Liver (tissue), 3 donors: ENCODE measurements around the gene MACROH2A1.
"Not testable (repeated sequence)": the region's sequence is repeated elsewhere in the genome, so short reads cannot be mapped to it uniquely, and the experiment has no call there.

ENCODE experiments used
- CTCF ChIP-seq: fragments of 150-350 bp; IDR thresholded peaks from 2 replicates; pipeline ENCODE4 v1.5.1; 2017; ENCODE audit warnings: improper control_type of control experiment, low read depth, low read length; ENCODE audit not compliant: missing input control
- EGR1 ChIP-seq, 2 donors: IDR thresholded peaks; 2 replicates each; pipeline ENCODE4 v1.6.1; 2016 to 2018; ENCODE audit warnings: antibody characterized with exemption in 2 of 2, low read depth in 2 of 2
- JUND ChIP-seq, 2 donors: IDR thresholded peaks; 2 replicates each; pipeline ENCODE4 v1.6.1; 2016; ENCODE audit warnings: antibody characterized with exemption in 2 of 2
- RAD21 ChIP-seq, 2 donors: IDR thresholded peaks; 2 replicates each; pipeline ENCODE4 v1.6.1; 2016; ENCODE audit warnings: antibody characterized with exemption in 2 of 2, mild to moderate bottlenecking in 2 of 2
- REST ChIP-seq: IDR thresholded peaks from 2 replicates; pipeline ENCODE4 v1.6.1; 2016; ENCODE audit warnings: antibody characterized with exemption, mild to moderate bottlenecking
- SP1 ChIP-seq: IDR thresholded peaks from 2 replicates; pipeline ENCODE4 v1.6.1; 2018; ENCODE audit warnings: antibody characterized with exemption, mild to moderate bottlenecking
- TAF1 ChIP-seq: conservative IDR thresholded peaks from 2 replicates; pipeline ENCODE4 v1.6.1; 2016; ENCODE audit warnings: antibody characterized with exemption, mild to moderate bottlenecking
- YY1 ChIP-seq: IDR thresholded peaks from 2 replicates; pipeline ENCODE4 v1.6.1; 2016; ENCODE audit warnings: antibody characterized with exemption, mild to moderate bottlenecking
- TF ChIP-seq, protein P1 (sequence below): IDR thresholded peaks from 2 replicates; pipeline ENCODE4 v1.6.1; 2016; ENCODE audit warnings: antibody characterized with exemption
- TF ChIP-seq, protein P2 (sequence below): IDR thresholded peaks from 2 replicates; pipeline ENCODE4 v1.6.1; 2016; ENCODE audit warnings: antibody characterized with exemption
- donor health status: healthy.
- donor health status: healthy.

DNA sequence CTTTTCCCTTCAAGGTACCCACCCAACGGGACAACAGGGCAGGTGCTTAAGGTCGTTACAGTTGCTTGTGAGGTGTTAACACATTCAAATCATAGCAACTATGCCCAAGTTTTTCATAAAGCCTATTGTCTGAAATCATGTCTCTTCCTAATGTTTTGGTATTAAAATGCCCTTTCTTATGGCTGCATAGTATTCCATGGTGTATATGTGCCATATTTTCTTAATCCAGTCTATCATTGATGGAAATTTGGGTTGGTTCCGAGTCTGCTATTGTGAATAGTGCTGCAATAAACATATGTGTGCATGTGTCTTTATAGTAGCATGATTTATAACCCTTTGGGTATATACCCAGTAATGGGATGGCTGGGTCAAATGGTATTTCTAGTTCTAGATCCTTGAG is 35.7 kb downstream of the MACROH2A1 start:
- not testable (repeated sequence) for TF ChIP-seq TAF1; CTCF; YY1; EGR1 (IDR thresholded peaks at IDR 0.05; ENCODE audit: low read depth in 2 of 2); REST; JUND (IDR thresholded peaks at IDR 0.05); SP1; RAD21 (IDR thresholded peaks at IDR 0.05)
- TF ChIP-seq, protein P1, sequence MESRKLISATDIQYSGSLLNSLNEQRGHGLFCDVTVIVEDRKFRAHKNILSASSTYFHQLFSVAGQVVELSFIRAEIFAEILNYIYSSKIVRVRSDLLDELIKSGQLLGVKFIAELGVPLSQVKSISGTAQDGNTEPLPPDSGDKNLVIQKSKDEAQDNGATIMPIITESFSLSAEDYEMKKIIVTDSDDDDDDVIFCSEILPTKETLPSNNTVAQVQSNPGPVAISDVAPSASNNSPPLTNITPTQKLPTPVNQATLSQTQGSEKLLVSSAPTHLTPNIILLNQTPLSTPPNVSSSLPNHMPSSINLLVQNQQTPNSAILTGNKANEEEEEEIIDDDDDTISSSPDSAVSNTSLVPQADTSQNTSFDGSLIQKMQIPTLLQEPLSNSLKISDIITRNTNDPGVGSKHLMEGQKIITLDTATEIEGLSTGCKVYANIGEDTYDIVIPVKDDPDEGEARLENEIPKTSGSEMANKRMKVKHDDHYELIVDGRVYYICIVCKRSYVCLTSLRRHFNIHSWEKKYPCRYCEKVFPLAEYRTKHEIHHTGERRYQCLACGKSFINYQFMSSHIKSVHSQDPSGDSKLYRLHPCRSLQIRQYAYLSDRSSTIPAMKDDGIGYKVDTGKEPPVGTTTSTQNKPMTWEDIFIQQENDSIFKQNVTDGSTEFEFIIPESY = not testable (repeated sequence)
- TF ChIP-seq, protein P2, sequence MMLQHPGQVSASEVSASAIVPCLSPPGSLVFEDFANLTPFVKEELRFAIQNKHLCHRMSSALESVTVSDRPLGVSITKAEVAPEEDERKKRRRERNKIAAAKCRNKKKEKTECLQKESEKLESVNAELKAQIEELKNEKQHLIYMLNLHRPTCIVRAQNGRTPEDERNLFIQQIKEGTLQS = not testable (repeated sequence)
